ENCODE data around the gene COL9A2.

DNA sequence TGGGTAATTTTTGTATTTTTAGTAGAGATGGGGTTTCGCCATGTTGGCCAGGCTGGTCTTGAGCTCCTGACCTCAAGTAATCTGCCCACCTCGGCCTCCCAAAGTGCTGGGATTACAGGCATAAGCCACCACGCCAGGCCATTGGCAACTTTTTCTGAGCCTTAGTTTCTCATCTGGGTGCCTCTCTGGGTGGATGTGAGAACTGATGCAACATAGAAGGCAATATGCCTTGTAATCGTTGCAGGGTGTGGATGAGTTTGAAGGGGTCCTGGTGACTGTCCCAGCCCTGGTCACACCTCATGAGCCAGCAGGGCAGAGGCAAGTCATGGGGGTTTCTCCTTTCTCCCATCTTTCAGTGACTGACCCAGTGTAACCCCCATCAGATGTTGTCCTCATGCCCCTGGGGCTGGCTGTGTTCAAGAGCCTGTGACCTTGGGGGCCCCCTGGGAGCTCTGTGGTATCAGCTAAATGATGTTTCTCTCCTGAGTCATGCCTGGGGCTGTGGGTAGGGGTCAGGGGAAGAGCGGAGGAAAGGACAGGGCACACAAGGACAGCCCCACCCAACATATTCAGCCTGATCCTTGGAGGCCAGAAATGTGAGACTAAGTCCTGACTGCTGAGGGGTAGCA lies 3.6 kb downstream of the COL9A2 start:
- TF ChIP-seq, protein P1, sequence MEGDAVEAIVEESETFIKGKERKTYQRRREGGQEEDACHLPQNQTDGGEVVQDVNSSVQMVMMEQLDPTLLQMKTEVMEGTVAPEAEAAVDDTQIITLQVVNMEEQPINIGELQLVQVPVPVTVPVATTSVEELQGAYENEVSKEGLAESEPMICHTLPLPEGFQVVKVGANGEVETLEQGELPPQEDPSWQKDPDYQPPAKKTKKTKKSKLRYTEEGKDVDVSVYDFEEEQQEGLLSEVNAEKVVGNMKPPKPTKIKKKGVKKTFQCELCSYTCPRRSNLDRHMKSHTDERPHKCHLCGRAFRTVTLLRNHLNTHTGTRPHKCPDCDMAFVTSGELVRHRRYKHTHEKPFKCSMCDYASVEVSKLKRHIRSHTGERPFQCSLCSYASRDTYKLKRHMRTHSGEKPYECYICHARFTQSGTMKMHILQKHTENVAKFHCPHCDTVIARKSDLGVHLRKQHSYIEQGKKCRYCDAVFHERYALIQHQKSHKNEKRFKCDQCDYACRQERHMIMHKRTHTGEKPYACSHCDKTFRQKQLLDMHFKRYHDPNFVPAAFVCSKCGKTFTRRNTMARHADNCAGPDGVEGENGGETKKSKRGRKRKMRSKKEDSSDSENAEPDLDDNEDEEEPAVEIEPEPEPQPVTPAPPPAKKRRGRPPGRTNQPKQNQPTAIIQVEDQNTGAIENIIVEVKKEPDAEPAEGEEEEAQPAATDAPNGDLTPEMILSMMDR (IDR thresholded peaks at IDR 0.05), result no peak
- TF ChIP-seq POLR2AphosphoS5 (IDR thresholded peaks at IDR 0.05), result no peak

Measured in suprapubic skin (tissue), 3 donors.